Prostate gland (tissue), 2 donors: ENCODE results near the gene ZNRF1.

Experiments
- POLR2A ChIP-seq: fragments of 450-650 bp; IDR thresholded peaks from one replicate; pipeline ENCODE4 v1.6.1; 2016; ENCODE audit warnings: antibody characterized with exemption, mild to moderate bottlenecking
- TF ChIP-seq, protein P1 (sequence below), 4 experiments: fragments of 200-600 bp in 2 of 4; fragments of 450-650 bp in 2 of 4; sonication (generic) in 2 of 4; IDR thresholded peaks; 1 replicate in 3 of 4; 2 replicates in 1 of 4; pipeline ENCODE4 v1.5.1; 2016 to 2019; ENCODE audit warnings: antibody characterized with exemption in 4 of 4, mild to moderate bottlenecking in 2 of 4, moderate library complexity in 2 of 4

- TF ChIP-seq POLR2A: no peak
- TF ChIP-seq, protein P1, sequence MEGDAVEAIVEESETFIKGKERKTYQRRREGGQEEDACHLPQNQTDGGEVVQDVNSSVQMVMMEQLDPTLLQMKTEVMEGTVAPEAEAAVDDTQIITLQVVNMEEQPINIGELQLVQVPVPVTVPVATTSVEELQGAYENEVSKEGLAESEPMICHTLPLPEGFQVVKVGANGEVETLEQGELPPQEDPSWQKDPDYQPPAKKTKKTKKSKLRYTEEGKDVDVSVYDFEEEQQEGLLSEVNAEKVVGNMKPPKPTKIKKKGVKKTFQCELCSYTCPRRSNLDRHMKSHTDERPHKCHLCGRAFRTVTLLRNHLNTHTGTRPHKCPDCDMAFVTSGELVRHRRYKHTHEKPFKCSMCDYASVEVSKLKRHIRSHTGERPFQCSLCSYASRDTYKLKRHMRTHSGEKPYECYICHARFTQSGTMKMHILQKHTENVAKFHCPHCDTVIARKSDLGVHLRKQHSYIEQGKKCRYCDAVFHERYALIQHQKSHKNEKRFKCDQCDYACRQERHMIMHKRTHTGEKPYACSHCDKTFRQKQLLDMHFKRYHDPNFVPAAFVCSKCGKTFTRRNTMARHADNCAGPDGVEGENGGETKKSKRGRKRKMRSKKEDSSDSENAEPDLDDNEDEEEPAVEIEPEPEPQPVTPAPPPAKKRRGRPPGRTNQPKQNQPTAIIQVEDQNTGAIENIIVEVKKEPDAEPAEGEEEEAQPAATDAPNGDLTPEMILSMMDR (IDR thresholded peaks at IDR 0.05): no peak
Observed at GRCh38 chr16:75048530-75048929, 49.7 kb downstream of the ZNRF1 start.
